ENCODE results near the gene PIH1D1.

DNA sequence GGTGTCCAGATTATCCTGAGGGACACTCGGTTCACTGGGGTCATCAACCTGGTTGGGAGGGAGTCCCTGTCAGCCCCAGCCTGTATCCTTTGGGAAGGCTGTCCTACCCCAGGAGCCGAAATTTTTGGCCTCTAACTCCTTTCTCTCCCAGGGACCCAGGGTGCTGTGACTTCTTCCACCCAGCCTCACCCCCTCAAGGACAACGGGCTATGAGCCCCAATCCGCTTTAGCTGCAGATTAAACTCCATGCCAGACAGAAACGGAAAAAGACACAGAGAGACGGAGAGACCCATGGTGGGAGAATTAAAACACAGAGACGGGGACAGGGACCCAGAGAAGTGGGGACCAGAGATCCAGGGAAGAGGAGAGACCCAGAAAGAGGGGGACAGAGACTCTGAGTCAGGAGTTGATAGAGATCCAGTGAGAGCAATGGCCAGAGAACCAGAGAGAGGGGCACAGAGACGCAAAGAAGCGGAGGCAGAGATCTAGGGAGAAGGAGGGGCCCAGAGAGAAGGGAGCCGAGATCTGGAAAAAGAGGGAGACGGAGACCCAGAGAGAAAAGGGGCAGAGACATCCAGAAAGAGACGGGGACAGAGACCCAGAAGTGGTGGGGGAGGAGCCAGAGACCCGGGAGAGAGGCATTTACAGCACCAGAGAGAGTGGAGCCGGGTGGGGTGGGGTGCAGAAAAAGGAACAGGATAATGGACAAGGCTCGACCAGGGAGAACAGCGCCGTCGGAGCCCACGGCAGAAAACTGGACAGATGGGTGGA is 11.0 kb downstream of the PIH1D1 start:
- no peak for TF ChIP-seq CTCF (IDR thresholded peaks at IDR 0.05)
- TF ChIP-seq EZH2phosphoT487 (IDR thresholded peaks at IDR 0.05) = peak; percentile 34
